ENCODE results near the gene AIMP1. TPM values are rescaled to one million over a fixed set of nuclear protein-coding genes. Genes with fewer than 3 reads are reported as not detected.

The AIMP1 gene
- total RNA-seq, 2 donors from 2014 or later: 12.6 to 37.3 TPM

DNA sequence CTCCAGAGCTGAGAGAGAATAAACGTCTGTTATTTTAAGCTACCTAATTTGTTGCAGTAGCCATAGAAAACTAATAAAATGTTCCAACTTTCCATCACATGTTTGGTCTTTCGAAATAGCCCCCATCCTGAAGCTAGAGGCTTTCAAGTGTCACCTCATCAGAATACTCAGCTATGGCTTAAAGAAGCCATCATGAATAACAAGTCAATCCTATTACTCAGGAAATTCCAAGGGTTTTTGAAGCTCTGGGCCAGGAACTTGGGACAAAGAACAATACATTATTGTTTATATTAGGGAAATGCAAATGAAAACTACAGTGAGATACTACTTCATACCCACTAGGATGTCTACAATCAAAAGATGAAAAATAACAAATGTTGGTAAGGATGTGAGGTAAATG, 42.5 kb upstream of the AIMP1 start:
- TF ChIP-seq, protein P1, sequence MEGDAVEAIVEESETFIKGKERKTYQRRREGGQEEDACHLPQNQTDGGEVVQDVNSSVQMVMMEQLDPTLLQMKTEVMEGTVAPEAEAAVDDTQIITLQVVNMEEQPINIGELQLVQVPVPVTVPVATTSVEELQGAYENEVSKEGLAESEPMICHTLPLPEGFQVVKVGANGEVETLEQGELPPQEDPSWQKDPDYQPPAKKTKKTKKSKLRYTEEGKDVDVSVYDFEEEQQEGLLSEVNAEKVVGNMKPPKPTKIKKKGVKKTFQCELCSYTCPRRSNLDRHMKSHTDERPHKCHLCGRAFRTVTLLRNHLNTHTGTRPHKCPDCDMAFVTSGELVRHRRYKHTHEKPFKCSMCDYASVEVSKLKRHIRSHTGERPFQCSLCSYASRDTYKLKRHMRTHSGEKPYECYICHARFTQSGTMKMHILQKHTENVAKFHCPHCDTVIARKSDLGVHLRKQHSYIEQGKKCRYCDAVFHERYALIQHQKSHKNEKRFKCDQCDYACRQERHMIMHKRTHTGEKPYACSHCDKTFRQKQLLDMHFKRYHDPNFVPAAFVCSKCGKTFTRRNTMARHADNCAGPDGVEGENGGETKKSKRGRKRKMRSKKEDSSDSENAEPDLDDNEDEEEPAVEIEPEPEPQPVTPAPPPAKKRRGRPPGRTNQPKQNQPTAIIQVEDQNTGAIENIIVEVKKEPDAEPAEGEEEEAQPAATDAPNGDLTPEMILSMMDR (IDR thresholded peaks at IDR 0.05): no peak
- DNase-seq (ENCODE audit: low spot score) (no peak), ATAC-seq (ENCODE audit: insufficient number of reproducible peaks, low FRiP score, low read depth) (no peak)
- Histone ChIP-seq H3K27ac (no peak overlapping the region), H3K4me3 (no peak overlapping the region), H3K27me3 (replicated peaks; ENCODE audit: insufficient read depth) (no peaks in the 10 kb centered on the region), H3K36me3 (no peaks in the 10 kb centered on the region), H3K4me1 (ENCODE audit: control insufficient read depth in 1 of 2, low read depth in 2 of 2) (peaks cover 12 to 27% of the 10 kb centered on the region in 2 donors), H3K9me3 (no peaks in the 10 kb centered on the region)

DNA sequence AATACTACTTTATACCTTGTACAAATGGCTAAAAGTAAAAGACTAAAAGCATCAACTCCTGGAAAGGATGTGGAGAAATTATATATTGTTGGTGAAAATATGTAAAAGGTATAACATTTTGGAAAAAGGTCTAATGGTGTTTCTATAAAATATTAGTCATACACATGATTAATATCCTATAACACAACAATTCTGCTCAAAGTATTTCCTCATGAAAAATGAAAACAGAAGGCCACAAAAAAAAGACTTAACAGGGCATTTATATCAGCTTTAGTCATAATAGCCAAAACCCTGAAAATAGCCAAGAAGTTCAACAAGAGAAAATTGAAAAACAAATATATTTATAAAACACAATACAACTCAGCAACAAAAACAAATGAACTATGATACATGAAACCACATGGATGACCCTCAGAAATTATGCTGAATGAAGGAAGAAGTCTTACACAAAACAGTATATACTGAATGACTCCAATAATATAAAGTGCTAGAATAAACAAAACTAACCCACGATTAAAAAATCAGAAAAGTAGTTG, 39.1 kb upstream of the AIMP1 start:
- H3K4me3 ChIP-seq: no peak overlapping the region
- H3K9me3 ChIP-seq: no peaks in the 10 kb centered on the region
- H3K27ac ChIP-seq: peak overlapping the region in 1 of 2 donors; percentile 13
- TF ChIP-seq, protein P1 (IDR thresholded peaks at IDR 0.05): no peak
- H3K36me3 ChIP-seq: no peaks in the 10 kb centered on the region
- DNase-seq (ENCODE audit: low spot score): no peak
- H3K27me3 ChIP-seq (replicated peaks; ENCODE audit: insufficient read depth): no peaks in the 10 kb centered on the region
- no peak for ATAC-seq (ENCODE audit: insufficient number of reproducible peaks, low FRiP score, low read depth)
- H3K4me1 ChIP-seq (ENCODE audit: control insufficient read depth in 1 of 2, low read depth in 2 of 2): peaks cover 3 to 5% of the 10 kb centered on the region in 2 donors

DNA sequence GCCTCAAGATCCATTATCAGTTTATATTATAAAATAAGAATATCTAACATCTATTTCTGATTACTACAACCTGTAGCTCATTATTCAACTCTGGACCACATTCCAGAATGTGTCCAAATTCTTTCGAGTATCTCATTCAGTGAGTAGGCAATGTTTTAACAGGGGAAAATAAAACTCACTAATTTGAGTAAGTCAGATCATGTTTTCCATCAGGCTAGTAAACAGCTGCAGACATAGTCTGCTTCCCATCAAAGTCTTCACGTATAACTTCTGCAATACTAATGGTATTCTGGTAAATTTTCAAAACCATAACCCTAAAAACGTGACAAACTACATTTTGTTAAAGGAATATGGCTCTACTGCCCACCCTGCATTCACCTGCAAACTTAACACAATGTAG, 32.1 kb upstream of the AIMP1 start:
- Histone ChIP-seq H3K4me3 (no peak overlapping the region), H3K27ac (no peak overlapping the region), H3K27me3 (replicated peaks; ENCODE audit: insufficient read depth) (no peaks in the 10 kb centered on the region), H3K4me1 (ENCODE audit: control insufficient read depth in 1 of 2, low read depth in 2 of 2) (peaks cover 0 to 6% of the 10 kb centered on the region in 2 donors), H3K9me3 (no peaks in the 10 kb centered on the region), H3K36me3 (peaks cover 5% of the 10 kb centered on the region)
- DNase-seq (ENCODE audit: low spot score) (no peak), ATAC-seq (ENCODE audit: insufficient number of reproducible peaks, low FRiP score, low read depth) (no peak)
- TF ChIP-seq, protein P1 (IDR thresholded peaks at IDR 0.05): no peak

DNA sequence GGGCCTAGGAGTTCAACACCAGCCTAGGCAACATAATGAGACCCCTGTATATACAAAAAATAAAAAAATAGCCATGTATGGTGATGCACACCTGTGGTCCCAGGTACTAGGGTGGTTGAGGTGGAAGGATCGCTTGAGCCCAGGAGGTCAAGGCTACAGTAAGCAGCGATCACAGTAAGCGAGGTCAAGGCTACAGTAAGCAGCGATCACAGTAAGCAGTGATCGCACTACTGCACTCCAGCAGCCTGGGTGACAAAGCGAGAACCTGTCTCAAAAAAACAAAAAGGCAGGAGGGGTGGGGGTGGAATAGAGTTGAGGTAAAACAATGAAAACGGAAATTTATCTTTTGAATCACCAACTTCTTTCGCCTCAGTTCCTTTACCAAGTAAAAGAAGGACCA, 29.7 kb upstream of the AIMP1 start:
- TF ChIP-seq, protein P1 (IDR thresholded peaks at IDR 0.05): no peak
- DNase-seq (ENCODE audit: low spot score) (no peak), ATAC-seq (ENCODE audit: insufficient number of reproducible peaks, low FRiP score, low read depth) (no peak)
- Histone ChIP-seq H3K9me3 (no peaks in the 10 kb centered on the region), H3K4me3 (no peak overlapping the region), H3K4me1 (ENCODE audit: control insufficient read depth in 1 of 2, low read depth in 2 of 2) (peaks cover 0 to 6% of the 10 kb centered on the region in 2 donors), H3K36me3 (peaks cover 8% of the 10 kb centered on the region), H3K27ac (no peak overlapping the region), H3K27me3 (replicated peaks; ENCODE audit: insufficient read depth) (no peaks in the 10 kb centered on the region)

DNA sequence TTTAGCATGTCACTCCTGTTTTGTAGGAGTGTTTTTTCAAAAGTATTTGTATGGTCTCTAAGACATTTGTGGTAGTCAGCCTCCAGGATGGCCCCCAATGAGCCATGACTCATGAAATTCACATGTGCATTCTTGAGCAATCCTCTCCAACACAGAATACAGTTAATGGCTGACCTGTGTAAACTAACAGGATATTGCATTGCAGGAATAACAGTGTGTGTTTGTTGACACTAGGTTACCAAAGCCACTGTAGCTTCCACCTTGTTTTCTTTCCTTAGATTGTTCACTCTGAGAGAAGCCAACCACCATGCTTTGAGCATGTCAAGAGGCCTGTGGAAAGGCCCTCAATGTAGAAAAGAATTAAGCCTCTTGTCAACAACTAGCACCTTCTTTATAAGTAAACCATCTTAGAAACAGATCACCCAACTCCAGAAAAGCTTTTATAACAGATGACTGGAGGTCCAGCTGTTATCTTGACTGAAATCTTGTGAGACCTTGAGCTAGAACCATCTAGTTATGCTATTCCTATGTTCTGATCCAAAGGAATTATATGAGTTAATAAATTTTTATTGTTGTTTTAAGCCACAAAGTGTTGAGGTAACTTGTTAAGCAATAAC, 28.9 kb upstream of the AIMP1 start:
- H3K27me3 ChIP-seq (replicated peaks; ENCODE audit: insufficient read depth): no peaks in the 10 kb centered on the region
- TF ChIP-seq, protein P1 (IDR thresholded peaks at IDR 0.05): no peak
- H3K4me1 ChIP-seq (ENCODE audit: control insufficient read depth in 1 of 2, low read depth in 2 of 2): peaks cover 0 to 6% of the 10 kb centered on the region in 2 donors
- H3K27ac ChIP-seq: no peak overlapping the region
- no peak overlapping the region for H3K4me3 ChIP-seq
- H3K9me3 ChIP-seq: no peaks in the 10 kb centered on the region
- H3K36me3 ChIP-seq: peaks cover 13% of the 10 kb centered on the region
- DNase-seq (ENCODE audit: low spot score) (no peak), ATAC-seq (ENCODE audit: insufficient number of reproducible peaks, low FRiP score, low read depth) (no peak)
